HuH-7.5 (cell line): Measurements from ENCODE around the gene ULBP2.
"Not testable (repeated sequence)": the region's sequence is repeated elsewhere in the genome, so short reads cannot be mapped to it uniquely, and the experiment has no call there.

ENCODE experiments used
- DNase-seq: peaks from one replicate; pipeline ENCODE4 v3.0.0; 2011; ENCODE audit warnings: low spot score

ULBP2 gene, protein sequence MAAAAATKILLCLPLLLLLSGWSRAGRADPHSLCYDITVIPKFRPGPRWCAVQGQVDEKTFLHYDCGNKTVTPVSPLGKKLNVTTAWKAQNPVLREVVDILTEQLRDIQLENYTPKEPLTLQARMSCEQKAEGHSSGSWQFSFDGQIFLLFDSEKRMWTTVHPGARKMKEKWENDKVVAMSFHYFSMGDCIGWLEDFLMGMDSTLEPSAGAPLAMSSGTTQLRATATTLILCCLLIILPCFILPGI

DNA sequence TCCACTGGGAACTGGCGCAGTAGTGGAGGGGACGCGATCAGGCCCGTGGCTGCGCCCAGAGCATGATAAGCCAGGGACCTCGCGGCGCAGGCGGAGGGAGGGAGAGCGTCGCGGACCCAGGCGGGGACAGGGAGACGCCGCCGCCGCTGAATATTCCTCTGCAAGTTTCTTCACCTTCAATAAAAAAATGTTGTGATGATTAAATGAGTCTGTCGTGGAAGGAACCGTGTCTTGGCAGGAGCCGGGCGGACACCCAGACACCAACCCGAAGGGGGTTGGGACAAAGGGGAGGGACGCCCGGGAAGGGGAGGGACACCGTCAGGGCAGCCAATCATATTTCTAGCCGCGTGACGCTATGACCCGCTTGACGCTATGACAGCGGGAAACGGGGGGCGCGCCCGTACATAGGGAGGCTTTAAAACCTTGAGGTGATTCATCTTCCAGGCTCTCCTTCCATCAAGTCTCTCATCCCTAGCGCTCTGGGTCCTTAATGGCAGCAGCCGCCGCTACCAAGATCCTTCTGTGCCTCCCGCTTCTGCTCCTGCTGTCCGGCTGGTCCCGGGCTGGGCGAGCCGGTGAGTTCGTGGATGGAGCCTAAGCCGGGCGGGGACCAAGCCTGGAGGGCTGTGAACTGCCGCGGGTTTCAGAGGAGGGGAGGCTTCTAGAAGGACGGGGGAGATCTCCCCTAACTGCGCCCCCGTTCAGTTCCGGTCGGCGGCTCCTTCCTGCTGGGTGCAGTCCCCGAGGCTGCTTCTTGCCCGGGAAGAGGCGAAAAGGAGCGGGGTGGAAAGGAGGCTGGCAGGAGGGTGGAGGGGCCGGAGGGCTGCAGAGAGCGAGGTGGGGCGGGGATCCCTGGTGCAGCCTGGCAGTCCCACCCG is at the start of gene ULBP2:
Gene ULBP2 (plus strand): TSS at position 432 of the 878 bp plus-strand sequence. CDS start 59 bp downstream, at position 491.
- DNase-seq, result peak; percentile 89

DNA sequence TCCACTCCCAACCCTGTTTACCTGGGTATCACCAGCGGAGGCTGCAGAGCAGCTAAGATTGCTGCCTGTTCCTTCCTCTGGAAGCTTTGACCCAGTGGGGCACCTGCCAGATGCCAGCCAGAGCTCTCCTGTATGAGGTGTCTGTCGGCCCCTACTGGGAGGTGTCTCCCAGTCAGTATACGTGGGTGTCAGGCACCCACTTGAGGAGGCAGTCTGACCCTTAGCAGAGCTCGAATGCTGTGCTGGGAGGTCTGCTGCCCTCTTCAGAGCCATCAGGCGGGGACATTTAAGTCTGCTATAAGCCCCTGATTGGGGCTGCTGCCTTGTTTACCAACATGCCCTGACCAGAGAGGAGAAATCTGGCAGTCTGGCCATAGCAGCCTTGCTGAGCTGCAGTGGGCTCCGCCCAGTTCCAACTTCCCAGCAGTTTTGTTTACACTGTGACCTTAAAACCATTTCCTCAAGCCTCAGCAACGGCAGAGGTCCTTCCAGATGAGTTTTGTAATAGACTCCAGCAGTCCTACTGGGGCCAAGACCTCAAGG is 46.7 kb upstream of the ULBP2 start:
- DNase-seq, result no peak

DNA sequence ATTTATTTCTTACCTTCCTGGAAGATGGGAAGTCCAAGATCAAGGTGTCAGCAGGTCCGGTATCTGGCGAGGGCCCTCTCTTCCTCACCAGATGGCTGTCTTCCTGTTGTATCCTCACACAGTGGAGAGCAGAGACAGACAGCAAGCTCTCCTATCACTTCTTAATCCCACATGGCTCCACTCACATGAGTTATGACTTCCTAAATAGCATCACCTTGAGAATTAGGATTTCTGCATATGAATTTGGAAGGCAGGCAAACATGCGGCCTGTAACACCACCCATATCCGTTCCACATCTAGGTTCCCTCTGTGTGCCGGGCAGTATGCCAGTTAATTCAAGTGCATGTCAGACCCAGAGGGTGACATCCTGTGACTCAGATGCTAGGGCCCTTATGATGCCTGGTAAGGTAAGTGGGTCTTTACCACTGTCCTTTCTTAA is 46.0 kb upstream of the ULBP2 start:
- no peak for DNase-seq

DNA sequence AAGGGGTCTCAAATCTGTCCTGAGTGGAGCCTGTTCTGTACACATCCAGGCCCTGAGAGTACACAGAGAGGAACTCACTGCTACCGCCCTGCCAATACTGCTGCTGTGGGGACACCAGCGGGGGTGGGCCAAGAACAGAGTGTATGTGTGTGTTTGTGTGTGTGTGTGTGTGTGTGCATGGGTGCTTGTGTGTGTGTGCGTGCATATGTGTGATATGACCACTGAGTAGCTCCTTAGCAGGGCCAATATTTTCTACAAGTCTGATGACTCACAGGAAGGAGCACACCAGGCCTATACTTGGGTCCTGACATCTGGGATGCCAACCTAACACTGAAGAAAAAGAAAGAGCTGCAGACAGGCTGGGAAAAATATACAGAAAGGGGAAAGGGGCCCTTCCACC is 45.3 kb upstream of the ULBP2 start:
- DNase-seq, result no peak

DNA sequence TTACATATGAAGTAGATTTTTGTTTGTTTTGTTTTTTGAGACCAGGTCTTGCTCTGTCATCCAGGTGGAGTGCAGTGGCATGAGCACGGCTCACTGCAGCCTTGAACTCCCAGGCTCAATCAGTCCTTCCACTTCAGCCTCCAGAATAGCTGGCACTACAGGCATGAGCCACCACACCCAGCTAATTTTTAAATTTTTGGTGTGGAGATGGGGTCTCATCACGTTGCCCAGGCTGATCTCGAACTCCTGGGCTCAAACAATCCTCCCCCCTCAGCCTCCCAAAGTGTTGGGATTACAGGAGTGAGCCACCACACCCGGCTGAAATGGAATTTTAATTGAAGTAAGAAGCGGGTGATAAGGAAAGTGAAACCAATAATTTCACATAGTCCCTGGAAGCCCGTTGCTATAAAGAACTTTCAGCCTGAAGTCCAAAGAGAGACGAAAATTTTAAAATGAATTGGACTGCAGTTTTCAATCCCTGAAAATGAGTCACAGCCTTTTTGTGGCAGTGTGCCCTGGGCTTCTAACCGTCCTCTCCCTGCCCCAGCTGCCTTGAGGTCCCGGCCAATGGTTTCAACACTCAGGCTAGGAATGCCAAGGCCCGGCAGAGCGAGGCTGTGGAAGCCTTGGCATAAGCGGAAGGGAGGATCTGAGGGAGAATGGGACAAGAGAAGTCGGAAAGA is 44.7 kb upstream of the ULBP2 start:
- DNase-seq, result no peak

DNA sequence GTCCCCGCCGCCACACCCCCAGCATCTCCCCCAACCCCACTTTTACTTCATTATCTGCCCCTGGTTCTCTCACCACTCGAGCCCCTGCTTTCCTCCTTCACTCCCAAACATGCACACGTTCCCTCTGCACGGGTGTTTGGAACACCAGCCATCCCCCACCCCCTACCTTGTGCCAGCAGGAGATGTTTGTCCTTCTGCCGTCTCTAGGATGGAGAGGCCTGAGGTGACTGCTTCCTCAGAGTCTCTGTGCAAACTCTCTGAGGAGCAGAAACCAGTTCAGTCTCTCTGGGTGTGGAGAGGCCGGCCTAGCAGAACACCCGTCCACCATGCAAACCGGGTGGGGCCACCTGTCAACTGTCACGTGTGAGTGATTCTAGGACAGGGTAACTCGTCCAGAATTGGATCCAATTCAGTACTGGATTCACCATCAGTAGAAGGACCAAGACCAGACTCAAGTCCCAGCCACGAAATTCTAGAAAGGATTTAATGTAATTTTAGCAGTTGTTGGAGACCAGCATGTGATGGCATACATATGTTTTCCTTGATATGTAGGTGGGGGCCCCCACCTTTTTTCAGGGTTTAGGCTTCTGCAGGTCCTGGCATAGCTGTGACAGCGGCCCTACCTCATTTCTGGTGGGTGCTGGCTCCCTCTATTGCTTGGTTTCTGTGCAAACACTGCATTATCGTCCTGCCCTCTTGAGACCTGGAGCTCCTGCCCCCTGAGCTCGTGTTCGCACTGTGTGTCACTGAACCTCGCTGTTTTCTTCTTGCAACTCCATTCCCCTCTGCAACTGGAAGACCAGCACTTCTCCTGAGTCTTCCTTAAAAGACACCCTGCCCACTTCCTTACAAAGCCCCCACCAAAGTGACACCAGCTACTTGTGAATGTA is 43.7 kb upstream of the ULBP2 start, which contains the start of gene RAET1E:
Gene RAET1E (minus strand): TSS at position 259 of the 890 bp plus-strand sequence. CDS start 7,212 bp downstream, outside the sequence.
- no peak for DNase-seq

DNA sequence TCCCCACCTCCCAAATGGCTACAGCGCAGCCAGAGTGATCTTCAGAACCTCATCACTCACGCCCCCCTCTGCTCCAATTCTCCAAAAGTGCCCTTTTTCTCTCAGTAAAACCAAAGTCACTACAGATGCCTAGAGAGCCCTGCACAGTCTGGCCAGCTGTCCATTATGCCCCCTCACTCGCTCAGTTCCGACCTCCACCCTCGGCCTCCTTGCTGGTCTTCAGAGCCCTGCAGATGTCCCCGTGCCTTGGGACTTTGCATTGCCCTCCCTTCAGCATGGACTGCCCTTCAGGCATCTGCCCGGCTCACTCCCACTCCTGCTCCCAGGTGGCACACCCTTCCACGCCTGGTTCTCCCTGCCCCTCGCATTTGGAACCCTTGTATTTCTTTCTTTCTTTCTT is 42.8 kb upstream of the ULBP2 start:
- DNase-seq, result no peak

DNA sequence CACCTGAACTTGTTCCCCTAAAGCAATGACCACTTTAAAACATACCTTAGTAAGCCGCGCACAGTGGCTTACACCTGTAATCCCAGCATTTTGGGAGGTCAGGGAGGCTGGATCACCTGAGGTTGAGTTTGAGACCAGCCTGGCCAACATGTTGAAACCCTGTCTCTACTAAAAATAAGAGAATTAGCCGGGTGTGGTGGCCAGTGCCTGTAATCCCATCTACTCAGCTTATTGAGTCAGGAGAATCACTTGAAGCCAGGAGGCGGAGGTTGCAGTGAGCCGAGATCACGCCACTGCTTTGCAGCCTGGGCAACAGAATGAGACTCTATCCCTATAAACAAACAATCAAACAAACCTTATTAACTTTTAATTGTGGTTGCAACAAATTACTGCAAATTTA is 42.3 kb upstream of the ULBP2 start:
- no peak for DNase-seq

DNA sequence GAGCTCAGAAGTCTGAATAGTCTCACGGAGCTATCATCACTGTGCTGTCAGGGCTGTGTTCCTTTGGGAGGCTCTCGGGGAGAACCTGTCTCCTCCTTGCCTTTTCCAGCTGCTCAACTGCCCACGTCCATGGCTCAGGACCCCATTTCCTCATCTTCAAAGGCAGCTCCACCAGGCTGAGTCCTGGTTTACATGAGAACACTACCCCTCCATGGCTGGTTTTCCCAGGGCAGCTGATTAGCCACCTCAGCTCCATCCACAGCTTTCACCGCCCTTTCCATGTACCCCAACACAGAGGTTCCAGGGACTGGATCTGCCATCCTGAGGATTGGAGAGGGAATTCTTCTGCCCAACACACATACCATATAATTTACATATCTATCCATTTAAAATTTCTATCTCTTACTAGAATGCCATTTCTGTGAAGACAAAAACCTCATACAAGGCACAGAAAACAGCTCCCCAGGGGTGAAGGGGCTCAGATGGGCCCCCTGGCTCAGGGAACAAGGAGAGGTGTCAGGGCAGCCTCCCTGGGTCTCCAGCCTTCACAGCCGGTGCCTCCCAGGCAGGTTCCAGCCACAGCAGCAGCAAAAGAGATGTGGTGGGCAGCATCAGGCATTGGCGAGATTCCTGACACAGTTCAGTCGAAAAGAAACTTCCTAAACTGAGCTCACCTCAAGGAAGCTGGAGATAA is 41.7 kb upstream of the ULBP2 start:
- DNase-seq, result no peak

DNA sequence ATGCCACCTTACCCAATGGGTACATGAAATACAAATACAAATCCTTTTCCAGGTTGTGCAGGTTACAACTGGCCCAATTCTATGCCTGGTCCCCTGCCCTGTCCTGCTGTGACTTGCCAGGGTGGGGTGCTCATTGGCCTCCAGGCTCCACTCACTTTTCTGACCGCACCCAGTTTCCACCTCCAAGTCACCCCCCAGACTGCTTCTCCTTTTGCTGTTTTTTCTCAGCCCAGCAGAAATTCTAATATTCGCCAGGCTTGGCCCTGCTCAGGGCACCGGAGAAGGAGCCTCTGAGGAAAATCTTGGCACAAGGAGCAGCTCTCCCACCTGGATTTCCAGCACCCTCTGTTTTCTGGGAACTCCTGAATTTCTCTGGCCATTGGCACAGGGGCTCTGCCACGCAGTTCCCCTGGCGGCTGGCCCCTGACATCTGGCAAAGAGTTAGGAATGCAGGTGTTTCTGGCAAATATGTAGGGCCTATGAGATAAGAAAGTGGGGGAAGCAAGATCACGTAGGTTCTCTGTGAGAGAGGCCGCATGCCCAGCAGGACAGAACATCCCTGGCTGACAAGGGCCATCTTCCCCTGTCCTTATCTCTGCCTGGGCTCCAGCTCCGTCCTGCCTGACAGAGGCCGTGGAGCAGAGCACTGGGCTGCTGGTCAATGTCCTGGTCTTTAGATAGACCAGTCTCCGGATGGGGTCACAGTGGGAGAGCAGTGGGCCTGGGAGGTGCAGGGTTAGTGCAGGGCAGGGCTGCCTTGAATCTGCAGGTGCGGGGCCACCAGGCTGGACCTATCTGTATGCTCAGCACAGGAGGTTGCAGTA is 41.0 kb upstream of the ULBP2 start:
- no peak for DNase-seq

DNA sequence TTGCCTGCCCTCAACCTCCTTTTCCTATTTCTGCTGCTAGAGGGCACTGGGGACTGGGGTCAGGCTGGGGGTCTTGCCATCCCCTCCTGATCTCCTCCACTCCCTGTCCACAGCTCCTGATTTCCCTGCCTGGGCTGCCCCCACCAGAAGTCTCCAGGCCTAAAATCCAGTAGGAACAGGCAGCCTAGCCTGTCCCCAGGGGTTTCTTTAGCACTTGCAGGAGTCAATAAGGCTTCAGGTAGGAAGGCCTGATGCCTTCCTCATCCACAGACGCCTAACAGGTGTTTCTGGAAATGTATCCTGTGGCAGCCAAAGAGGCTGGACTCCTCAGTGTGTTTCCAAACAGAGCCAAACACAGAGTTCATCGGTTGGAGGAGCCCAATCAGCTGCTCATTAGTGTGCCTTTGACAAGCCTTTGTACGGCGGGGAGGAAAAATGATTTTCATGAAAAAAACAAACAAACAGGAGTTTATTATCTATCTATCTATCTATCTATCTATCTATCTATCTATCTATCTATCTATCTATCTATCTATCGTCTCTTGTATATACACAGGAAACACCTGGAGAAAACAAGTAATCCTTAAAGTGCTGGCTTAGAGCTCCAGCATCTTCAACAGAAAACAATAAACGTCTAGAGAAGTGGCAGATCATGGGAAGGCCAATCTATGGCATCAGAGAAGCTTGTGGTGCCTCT is 40.2 kb upstream of the ULBP2 start:
- no peak for DNase-seq

DNA sequence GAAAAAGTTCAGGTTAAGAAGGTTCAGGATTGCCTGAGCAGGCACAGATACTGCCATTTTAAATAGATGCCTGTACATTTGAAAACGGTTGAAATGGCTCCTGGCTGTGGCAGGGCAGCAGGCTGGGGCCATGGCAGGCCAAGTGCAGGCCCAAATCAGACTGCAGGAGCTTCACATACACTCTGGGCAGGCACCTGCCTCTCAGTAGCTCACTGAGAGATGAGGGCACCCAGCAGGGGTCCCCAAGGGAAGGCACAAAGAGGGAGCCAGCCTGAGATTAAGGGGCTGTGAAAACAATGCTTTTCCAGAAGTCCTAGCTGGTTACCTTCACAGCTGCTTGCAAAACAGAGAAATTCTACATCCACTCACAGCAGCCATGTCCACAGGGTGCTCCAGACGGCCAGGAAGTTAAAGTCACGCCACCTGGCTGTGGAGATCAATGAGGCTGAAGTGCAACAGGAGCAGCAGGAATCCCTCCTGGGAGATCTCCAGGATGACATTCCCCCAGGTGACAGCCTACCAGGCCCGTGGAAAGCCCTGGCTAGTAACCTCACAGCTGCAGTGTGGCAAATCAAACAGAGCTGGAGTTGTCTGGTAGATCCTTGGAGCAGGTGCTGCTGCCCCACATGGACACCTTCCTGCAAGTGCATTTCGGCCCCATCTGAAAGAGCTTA is 37.7 kb upstream of the ULBP2 start:
- DNase-seq, result no peak

DNA sequence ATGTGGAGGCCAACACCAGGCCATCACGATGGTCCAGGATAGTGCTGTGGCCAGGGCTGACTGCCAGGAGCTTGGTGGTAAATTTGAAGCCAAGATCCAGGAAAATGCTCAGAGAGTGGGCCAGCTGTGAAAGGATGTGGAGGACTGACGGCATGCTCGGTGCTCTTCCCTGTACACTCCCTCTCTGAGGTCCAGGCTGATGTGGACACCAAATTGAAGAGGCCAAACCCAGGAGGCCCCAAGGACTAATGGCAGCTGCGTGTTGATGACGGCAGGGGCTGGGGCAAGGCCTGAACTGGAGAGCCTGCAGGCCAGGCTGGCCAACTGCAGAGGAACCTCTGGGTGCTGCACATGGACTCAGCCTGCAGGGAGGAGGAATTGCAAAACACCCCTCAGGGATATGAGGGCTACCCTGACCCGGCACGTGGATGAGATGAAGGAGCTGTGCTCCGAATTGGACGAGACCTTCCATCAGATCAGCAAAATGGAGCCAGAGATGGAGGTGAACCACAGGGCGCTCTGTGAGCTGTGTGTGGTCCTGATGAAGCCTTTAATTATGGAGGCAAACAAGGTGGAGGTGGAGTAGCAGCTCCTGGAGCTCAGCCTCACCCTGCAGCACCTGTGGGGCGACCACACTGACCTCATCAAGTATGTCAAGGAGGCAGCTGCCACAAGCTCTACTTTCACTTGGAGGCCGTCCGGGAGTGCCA is 37.0 kb upstream of the ULBP2 start:
- DNase-seq, result no peak

DNA sequence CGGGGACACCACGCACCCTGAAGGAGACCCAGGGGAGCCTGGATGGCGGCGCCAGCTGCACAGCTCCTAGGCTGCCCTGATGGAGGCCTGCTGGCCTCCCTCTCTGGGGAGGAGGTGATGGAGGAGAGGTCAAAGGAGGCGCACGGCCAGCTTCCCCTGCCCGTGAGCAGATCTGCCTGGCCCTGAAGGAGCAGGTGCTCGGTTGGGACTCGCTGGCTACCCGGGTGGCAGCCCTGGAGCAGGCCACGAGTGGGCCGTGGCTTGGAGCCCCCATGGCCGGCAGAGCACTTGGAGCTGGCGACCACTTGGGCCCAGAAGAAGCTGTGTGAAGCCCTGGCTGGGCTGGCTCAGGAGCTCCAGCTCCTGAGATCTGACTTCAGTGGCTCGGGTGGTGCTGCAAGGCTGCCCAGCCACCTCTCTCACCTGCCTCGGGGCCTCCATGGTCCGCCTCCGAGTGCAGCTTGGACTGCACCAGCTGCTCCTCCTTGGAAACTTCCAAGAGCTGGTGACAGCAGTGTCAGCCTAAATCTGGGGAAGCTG is 36.4 kb upstream of the ULBP2 start:
- DNase-seq, result no peak

DNA sequence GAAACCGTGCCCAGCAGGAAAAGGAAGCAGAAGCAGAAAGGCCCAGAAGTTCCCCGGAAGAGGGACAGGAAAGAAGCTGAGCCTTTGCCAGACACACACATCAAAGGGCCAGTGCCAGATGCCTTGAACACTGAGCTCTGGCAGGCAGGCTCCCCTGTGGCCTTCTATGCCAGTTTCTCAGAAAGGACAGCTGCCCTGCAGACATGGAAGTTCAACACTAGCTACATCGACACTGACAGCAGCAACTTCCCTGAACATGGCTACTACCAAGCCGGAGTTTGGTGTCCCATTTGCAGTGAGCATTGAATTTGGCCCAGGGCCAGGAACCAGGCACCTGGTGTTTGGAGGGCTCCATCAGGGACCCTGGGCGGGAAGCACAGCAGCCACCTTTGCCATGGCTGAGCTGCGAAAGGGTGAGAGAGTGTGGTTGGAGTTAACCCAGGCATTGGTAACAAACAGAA is 35.9 kb upstream of the ULBP2 start:
- no peak for DNase-seq

DNA sequence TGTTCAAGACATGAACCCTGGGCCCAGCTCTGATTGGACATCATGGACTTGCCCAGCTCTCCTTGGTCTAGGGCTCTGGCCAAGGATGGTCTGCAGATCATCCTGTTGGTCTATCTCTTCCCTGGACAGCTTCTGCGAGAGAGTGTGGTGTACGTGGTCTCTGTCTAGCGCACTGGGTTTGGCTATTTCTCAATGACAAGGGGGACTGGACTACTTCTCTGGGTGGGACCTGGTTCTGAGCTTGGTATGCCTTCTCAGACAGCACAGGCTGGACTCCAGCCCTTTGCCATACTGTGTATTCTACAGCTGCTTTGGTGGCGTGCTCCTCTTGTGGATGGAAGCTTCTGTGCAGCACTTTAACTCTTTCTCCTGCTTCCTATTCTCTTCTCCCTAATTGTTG is 35.4 kb upstream of the ULBP2 start:
- DNase-seq, result no peak

DNA sequence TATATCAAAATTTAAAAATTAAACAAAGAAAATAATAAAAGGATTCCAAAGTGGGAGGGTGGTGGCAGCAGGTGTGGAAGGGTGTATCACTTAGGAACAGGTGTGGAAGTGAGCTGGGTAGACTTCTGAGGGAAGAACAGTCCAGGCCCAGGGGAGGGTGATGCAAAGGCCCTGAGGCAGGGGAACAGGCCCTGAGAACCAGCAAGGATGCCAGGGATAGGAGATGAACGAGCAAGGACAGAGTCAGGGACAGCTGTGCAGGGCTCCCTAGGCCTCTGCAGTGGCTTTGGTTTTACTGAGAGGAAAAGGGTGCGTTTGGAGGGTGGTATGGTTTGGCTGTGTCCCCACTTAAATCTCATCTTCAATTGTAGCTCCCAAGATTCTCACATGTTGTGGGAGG is 34.5 kb upstream of the ULBP2 start:
- no peak for DNase-seq

DNA sequence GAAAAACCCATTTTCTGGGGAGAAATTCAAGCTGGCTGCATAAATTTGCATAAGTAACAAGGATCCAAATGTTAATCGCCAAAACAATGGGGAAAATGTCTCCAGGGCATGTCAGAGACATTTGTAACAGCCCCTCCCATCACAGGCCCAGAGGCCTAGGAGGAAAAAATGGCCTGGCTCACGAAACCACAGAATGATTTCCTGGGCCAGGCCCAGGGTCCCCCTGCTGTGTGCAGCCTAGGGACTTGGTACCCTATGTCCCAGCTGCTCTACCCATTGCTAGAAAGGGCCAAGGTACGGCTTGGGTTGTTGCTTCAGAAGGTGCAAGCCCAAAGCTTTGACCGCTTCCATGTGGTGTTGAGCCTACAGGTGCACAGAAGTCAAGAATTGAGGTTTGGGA is 33.3 kb upstream of the ULBP2 start:
- not testable (repeated sequence) for DNase-seq
